GM21447 (cell line): ENCODE measurements around the gene CRLF2.
A peak's percentile ranks its signal among the peaks of the same experiment; 100 is the strongest.
"Not testable (repeated sequence)": the region's sequence is repeated elsewhere in the genome, so short reads cannot be mapped to it uniquely, and the experiment has no call there.

Source experiments
- ATAC-seq: cut with Tn5 transposase; IDR thresholded peaks from one replicate; pipeline ENCODE4 v1.9.1; 2021; ENCODE audit not compliant: unreplicated experiment

Gene CRLF2

GRCh38 chrX:1212532-1212931 lies at the start of gene CRLF2:
CRLF2 (minus strand) TSS chrX:1212649; CDS start chrX:1212634, 15 bp downstream.
- peak; percentile 75 for ATAC-seq

- ATAC-seq = not testable (repeated sequence)
Measured at GRCh38 chrX:1261771-1262170, 49.3 kb upstream of the CRLF2 start.

GRCh38 chrX:1261285-1261684 lies 48.8 kb upstream of the CRLF2 start:
- ATAC-seq = no peak

- ATAC-seq = no peak
Measured at GRCh38 chrX:1252861-1253260, 40.4 kb upstream of the CRLF2 start.

GRCh38 chrX:1249101-1249887 lies 36.8 kb upstream of the CRLF2 start:
- ATAC-seq = no peak

- no peak for ATAC-seq
Measured at GRCh38 chrX:1248331-1249061, 36.0 kb upstream of the CRLF2 start.

GRCh38 chrX:1246816-1247215 lies 34.4 kb upstream of the CRLF2 start:
- no peak for ATAC-seq

- no peak for ATAC-seq
Measured at GRCh38 chrX:1244164-1245076, 32.0 kb upstream of the CRLF2 start.

GRCh38 chrX:1242891-1243402 lies 30.5 kb upstream of the CRLF2 start:
- ATAC-seq = no peak

- ATAC-seq = not testable (repeated sequence)
Measured at GRCh38 chrX:1240551-1240950, 28.1 kb upstream of the CRLF2 start.

- ATAC-seq = peak; percentile 90
Measured at GRCh38 chrX:1239681-1240142, 27.3 kb upstream of the CRLF2 start.

GRCh38 chrX:1231850-1232465 lies 19.5 kb upstream of the CRLF2 start:
- no peak for ATAC-seq

- ATAC-seq = not testable (repeated sequence)
Measured at GRCh38 chrX:1228101-1228500, 15.7 kb upstream of the CRLF2 start.

GRCh38 chrX:1226249-1226648 lies 13.8 kb upstream of the CRLF2 start:
- ATAC-seq = no peak

- no peak for ATAC-seq
Measured at GRCh38 chrX:1224954-1225353, 12.5 kb upstream of the CRLF2 start.

- ATAC-seq = no peak
Measured at GRCh38 chrX:1223242-1223600, 10.8 kb upstream of the CRLF2 start.

- ATAC-seq = no peak
Measured at GRCh38 chrX:1222531-1223241, 10.2 kb upstream of the CRLF2 start.

- no peak for ATAC-seq
Measured at GRCh38 chrX:1221296-1221845, 8.9 kb upstream of the CRLF2 start.

GRCh38 chrX:1218286-1218685 lies 5.8 kb upstream of the CRLF2 start:
- ATAC-seq = no peak
